ENCODE measurements around the gene FRMD4A.

- TF ChIP-seq EZH2 (IDR thresholded peaks at IDR 0.05; ENCODE audit: insufficient read depth, poor library complexity, severe bottlenecking) (no peak), EZH2phosphoT487 (IDR thresholded peaks at IDR 0.05; ENCODE audit: insufficient read depth, low read depth) (no peak)
Measured at GRCh38 chr10:13672548-13672947, 658.2 kb downstream of the FRMD4A start.
